Measurements from ENCODE around the gene KIAA1328.
"Not testable (repeated sequence)": the region's sequence is repeated elsewhere in the genome, so short reads cannot be mapped to it uniquely, and the experiment has no call there.

Gene KIAA1328

DNA sequence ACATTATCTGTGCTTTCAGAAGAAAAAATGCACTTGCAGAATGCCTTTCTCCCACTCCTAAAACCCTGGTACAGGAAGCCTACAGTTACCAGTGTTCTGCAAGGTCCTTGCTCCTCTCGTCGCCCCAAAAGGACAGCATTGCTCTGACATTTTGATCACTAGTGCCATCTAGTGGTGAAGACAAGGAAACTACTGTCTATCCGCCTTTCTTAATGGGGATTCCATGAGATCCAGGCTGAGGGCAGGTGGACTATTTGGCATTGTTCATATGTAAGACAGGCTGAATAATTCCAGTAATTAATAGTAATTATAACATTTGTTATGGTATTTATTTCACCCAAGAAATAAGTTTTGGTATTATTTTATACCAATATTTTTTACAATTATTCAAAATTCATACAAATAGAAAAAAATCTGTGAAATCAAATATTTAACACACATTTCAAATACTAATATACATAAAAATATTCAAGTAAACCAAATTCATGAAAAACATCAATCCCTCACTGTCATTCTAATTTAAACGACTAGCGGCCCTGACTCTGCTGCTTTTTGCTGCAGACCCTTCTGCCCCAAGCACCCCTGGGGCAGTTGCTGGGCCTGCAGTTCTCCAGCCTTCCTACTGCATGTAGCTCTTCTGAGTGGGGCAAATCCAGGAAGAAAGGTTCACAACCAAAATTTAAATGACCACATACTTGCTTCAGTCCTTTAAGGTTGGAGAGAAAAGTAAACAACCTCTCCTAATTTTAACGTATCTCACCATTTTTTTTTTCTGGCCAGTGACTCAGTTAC is 19.1 kb upstream of the KIAA1328 start:
- Histone ChIP-seq H4K20me1 (peaks cover 47% of the 10 kb centered on the region), H3K27me3 (no peaks in the 10 kb centered on the region), H3K4me2 (no peak overlapping the region), H3K4me3 (no peak overlapping the region), H3K27ac (no peak overlapping the region), H3K4me1 (no peaks in the 10 kb centered on the region), H3K9ac (no peak overlapping the region), H3K9me3 (no peaks in the 10 kb centered on the region), H3K36me3 (peaks cover 87% of the 10 kb centered on the region)
- no peak for TF ChIP-seq Cebpa-rat (IDR thresholded peaks at IDR 0.05)

DNA sequence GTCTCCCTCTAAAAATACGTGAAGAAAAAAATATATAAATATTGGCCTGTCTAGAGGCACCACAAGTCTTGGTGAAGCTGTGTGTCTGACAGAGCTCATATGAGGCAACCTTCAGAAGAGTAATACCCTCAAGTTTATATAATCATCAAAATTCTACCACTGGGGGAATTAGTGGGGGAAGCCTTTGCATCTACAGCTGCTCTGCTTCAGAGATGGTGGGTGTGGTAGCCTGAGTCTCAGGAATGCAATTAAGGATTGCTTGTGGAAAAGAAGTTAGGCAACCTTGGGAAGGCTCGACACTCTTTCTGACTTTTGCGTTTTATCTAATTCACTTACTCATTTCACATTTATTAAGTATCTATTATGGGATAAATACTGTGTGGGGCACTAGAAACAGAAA is 17.5 kb upstream of the KIAA1328 start:
- H3K4me3 ChIP-seq: no peak overlapping the region
- peaks cover 87% of the 10 kb centered on the region for H3K36me3 ChIP-seq

DNA sequence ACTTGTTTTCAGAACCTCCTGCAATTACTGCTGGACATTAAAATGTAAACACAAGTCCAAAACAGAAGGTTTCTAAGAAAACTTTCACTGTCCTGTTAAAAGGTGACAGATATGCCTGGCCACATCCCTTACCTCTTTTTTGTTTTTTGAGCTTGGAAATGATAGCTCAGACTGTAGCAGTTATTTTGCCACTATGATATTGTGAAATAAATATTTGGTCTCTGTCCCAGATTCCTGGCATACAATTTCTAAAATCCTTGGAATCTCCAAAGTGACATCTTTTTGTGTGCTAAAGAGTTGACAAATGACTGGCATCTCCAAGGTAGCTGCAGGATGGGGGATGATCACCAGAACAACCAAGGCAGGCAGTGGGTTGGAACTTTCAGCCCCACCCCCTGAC is 17.0 kb upstream of the KIAA1328 start:
- 0 out of 2 replicates have a peak, but pooled peaks have one; percentile 7 for TF ChIP-seq Cebpa-rat (IDR thresholded peaks at IDR 0.05)
- Histone ChIP-seq H3K36me3 (peaks cover 87% of the 10 kb centered on the region), H3K9ac (no peak overlapping the region), H3K27ac (no peak overlapping the region), H3K9me3 (no peaks in the 10 kb centered on the region), H3K4me2 (no peak overlapping the region), H3K4me1 (no peaks in the 10 kb centered on the region), H3K4me3 (no peak overlapping the region), H4K20me1 (peaks cover 58% of the 10 kb centered on the region), H3K27me3 (no peaks in the 10 kb centered on the region)

More for the DNA sequence above, 17.5 kb upstream of the KIAA1328 start:
- Histone ChIP-seq H3K27ac (no peak overlapping the region), H3K27me3 (no peaks in the 10 kb centered on the region), H3K9ac (no peak overlapping the region), H3K9me3 (no peaks in the 10 kb centered on the region), H4K20me1 (peaks cover 58% of the 10 kb centered on the region), H3K4me2 (no peak overlapping the region), H3K4me1 (no peaks in the 10 kb centered on the region)
- TF ChIP-seq Cebpa-rat (IDR thresholded peaks at IDR 0.05): no peak

DNA sequence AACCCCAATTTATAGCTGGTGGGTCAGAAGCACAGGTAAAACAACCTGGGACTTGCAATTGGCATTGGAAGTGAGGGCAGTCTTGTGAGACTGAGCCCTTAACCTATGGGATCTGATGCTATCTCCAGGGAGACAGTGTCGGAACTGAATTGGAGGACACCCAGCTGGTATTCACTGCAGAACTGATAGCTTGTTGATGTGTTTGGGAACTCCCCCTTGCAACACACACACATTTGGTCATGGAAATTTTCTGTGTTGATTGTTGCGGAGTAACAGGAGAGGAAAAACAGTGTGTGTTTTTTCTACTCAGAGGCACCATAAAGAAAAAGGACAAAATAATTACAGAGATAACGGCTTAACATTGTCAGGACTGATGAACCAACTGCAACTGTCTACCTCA is 16.2 kb upstream of the KIAA1328 start:
- H3K27me3 ChIP-seq: no peaks in the 10 kb centered on the region

DNA sequence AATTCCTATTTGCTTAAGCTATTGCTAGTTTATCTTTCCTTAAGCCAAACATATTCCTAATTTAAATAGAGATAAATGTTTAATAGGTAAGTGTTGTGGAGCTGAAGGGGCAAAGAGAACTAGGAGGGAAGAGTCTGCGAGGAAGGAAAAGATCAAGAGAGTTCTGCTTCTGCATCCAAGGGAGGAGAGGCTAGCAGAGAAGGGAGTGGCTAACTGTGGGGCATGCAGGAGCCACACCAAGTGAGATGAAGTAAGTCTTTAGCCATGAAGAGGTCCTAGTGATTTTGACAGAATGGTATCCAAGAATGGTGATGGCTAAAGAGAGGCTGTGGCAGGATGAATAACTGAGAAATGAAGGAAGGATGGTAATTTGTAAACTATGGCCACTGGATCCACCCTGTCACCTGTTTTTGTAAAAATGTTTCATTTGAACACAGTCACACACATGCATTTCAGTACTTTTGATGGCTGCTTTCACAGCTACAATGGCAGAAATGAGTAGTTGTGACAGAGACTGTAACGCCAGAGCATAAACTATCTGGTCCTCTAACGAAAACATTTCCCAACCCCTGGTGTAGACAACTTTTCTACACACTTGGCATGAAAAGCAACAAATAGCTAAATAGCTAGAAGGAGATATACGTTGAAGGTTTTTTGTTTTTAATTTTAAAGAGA is 15.7 kb upstream of the KIAA1328 start:
- no peak overlapping the region for H3K27ac ChIP-seq
- TF ChIP-seq Cebpa-rat (IDR thresholded peaks at IDR 0.05): no peak
- H3K4me2 ChIP-seq: no peak overlapping the region

More for the DNA sequence above, 16.2 kb upstream of the KIAA1328 start:
- Histone ChIP-seq H3K4me1 (no peaks in the 10 kb centered on the region), H3K9me3 (no peaks in the 10 kb centered on the region), H3K36me3 (peaks cover 87% of the 10 kb centered on the region), H4K20me1 (peaks cover 58% of the 10 kb centered on the region), H3K27ac (no peak overlapping the region), H3K9ac (no peak overlapping the region), H3K4me3 (no peak overlapping the region), H3K4me2 (no peak overlapping the region)
- TF ChIP-seq Cebpa-rat (IDR thresholded peaks at IDR 0.05): no peak

DNA sequence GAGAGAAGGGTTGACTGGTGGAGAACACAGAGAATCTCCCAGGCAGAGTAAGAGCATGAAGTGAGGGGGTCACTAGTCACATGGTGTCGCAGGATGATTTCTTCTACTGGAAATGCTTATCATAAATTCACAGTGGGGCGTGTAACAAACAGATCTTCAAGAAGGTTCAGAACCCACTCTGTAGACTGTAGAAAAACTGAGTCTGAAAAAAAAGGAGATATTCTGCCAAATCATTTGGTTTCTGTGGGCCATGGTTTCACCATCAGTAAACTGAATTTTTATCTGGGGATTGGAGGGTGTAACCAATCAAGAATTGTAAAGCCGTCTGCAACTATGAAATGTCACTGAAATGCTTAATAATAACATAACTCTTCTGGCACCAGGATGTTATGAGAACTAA is 15.1 kb upstream of the KIAA1328 start:
- no peak for TF ChIP-seq Cebpa-rat (IDR thresholded peaks at IDR 0.05)
- Histone ChIP-seq H3K9me3 (no peaks in the 10 kb centered on the region), H3K4me3 (no peak overlapping the region), H3K9ac (no peak overlapping the region), H3K4me2 (no peak overlapping the region), H3K36me3 (peaks cover 90% of the 10 kb centered on the region), H3K4me1 (no peaks in the 10 kb centered on the region), H3K27ac (no peak overlapping the region), H4K20me1 (peaks cover 58% of the 10 kb centered on the region), H3K27me3 (no peaks in the 10 kb centered on the region)

More for the DNA sequence above, 15.7 kb upstream of the KIAA1328 start:
- H3K36me3 ChIP-seq: peaks cover 87% of the 10 kb centered on the region
- H3K9ac ChIP-seq: no peak overlapping the region
- H3K27me3 ChIP-seq: no peaks in the 10 kb centered on the region
- no peaks in the 10 kb centered on the region for H3K9me3 ChIP-seq
- H4K20me1 ChIP-seq: peaks cover 58% of the 10 kb centered on the region
- no peaks in the 10 kb centered on the region for H3K4me1 ChIP-seq
- no peak overlapping the region for H3K4me3 ChIP-seq

DNA sequence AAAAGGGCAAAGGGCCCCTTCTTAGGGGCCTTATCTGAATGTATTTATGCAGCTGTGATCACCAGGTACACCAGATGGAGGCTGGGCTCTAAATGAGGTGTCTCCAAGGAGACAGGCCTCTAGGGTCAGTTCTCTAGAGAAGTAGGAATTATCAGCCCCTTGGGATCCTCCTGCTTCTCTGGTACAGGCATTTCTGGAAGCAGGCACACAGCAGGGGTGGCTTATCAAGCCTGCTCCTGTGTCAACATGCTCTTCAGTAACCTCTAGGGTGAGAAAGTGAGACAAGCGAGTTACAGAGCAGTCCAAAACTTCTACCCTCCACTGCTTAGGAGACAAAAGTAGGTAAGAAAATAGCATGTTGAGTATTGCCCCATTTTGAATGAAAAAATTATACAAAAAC is 13.9 kb upstream of the KIAA1328 start:
- Histone ChIP-seq H3K4me3 (no peak overlapping the region), H3K4me1 (no peaks in the 10 kb centered on the region), H3K4me2 (no peak overlapping the region), H3K9me3 (no peaks in the 10 kb centered on the region), H3K9ac (no peak overlapping the region), H4K20me1 (peaks cover 56% of the 10 kb centered on the region), H3K27me3 (no peaks in the 10 kb centered on the region), H3K27ac (no peak overlapping the region), H3K36me3 (peaks cover 100% of the 10 kb centered on the region)
- TF ChIP-seq Cebpa-rat (IDR thresholded peaks at IDR 0.05): no peak

DNA sequence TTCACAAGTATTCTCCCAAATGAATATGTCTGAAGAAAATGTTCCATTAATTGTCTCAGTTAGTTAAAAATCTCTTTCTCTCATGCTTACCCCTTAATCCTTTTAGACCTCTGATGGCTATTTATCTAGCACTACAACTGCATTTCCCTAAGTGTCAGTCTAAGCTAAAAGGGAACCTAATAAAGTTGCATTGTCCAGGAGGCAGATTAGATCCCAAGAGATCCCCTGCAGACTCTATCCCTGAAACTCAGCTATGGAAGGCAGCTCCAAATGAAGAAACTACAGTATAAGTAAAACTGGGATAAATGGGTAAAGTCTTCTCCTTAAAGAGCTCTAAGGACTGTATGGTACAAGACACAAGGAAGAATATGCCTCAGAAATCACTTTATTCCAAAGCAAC is 12.8 kb upstream of the KIAA1328 start:
- H3K4me3 ChIP-seq, H3K9ac ChIP-seq, H3K27me3 ChIP-seq, H3K9me3 ChIP-seq, H3K27ac ChIP-seq, H3K4me1 ChIP-seq, H3K4me2 ChIP-seq: not testable (repeated sequence)
- Histone ChIP-seq H3K36me3 (peaks cover 98% of the 10 kb centered on the region), H4K20me1 (peaks cover 45% of the 10 kb centered on the region)

DNA sequence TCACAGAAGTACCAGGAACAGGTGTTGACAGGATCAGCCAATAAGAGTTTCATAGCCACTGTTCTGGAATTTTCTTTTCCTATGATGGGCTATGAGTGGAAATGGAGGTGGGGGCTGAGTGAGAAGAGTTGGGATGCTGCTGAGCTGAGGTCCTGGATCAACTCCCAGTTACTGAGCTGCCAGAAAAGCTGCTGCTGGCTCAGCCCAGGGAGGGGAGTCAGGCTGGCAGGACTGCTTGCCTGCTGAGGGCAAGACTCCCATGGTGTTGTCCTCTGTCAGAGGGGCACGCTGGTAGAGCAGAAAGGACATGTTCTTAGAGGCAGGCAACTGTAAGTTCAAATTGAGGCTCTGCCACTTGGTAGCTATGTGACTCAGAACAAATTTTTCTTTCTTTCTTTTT is 11.9 kb upstream of the KIAA1328 start:
- no peak for TF ChIP-seq Cebpa-rat (IDR thresholded peaks at IDR 0.05)
- Histone ChIP-seq H3K9ac (no peak overlapping the region), H3K4me2 (no peak overlapping the region), H3K27ac (no peak overlapping the region), H3K36me3 (peaks cover 98% of the 10 kb centered on the region), H3K27me3 (no peaks in the 10 kb centered on the region), H3K9me3 (no peaks in the 10 kb centered on the region), H3K4me1 (no peaks in the 10 kb centered on the region), H4K20me1 (peaks cover 35% of the 10 kb centered on the region), H3K4me3 (no peak overlapping the region)

DNA sequence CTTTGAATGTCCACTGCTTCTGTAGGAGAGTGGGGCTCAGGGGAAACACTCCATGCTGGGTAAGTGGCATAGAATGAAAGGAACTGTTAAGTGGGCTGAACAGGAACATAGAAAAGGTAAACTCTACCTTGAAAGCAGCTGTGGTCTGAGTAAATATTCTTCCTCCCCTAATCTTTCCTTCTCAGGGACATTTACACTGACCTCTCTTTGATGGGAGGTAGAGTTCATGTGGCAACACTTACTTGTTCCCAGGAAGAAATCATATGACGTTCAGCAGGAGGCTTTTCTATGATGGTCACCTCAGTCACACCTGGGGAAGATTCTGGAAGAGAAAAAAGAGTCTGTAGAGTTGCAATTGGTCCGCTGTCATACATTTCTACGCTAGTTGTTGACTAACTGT is 10.3 kb upstream of the KIAA1328 start:
- Histone ChIP-seq H3K9ac (no peak overlapping the region), H3K4me1 (no peaks in the 10 kb centered on the region), H3K4me2 (no peak overlapping the region), H3K9me3 (no peaks in the 10 kb centered on the region; the same call in 1 of the 2 replicates), H3K27ac (no peak overlapping the region), H3K27me3 (no peaks in the 10 kb centered on the region), H3K36me3 (peaks cover 97% of the 10 kb centered on the region), H4K20me1 (peaks cover 19% of the 10 kb centered on the region; the same call in 1 of the 2 replicates), H3K4me3 (no peak overlapping the region)
- no peak for TF ChIP-seq Cebpa-rat (IDR thresholded peaks at IDR 0.05)
